ENCODE measurements around the gene WDR26.
"Not testable (repeated sequence)": the region's sequence is repeated elsewhere in the genome, so short reads cannot be mapped to it uniquely, and the experiment has no call there.

WDR26 gene

GRCh38 chr1:224434691-224435317 is at the start of gene WDR26:
Gene WDR26 (minus strand): TSS chr1:224434797.
- POLR2A ChIA-PET, result interaction anchor here (0.6 kb wide), 1 partner anchor 266 kb away, joined by 6 read pairs; no protein-coding TSS in a partner anchor
- no peak for TF ChIP-seq CTCF (IDR thresholded peaks at IDR 0.05; ENCODE audit: control extremely low read depth, extremely low read depth, low read depth, missing control alignments)
- CTCF ChIA-PET, result interaction anchor here (1.4 to 1.7 kb wide), 2 partner anchors 14 to 101 kb away, joined by 3 read pairs; no protein-coding TSS in a partner anchor
- peak; percentile 94 for DNase-seq (ENCODE audit: extremely low spot score)

- CTCF ChIA-PET; DNase-seq (ENCODE audit: extremely low spot score): not testable (repeated sequence)
- POLR2A ChIA-PET, result interaction anchor here (0.6 kb wide), 1 partner anchor 292 kb away, joined by 4 read pairs; no protein-coding TSS in a partner anchor
Observed at GRCh38 chr1:224483206-224483605, 48.6 kb upstream of the WDR26 start.

GRCh38 chr1:224482619-224483018 is 48.0 kb upstream of the WDR26 start:
- TF ChIP-seq CTCF (IDR thresholded peaks at IDR 0.05; ENCODE audit: control extremely low read depth, extremely low read depth, low read depth, missing control alignments), result no peak
- POLR2A ChIA-PET, result no interaction called here
- CTCF ChIA-PET, result no interaction called here
- DNase-seq (ENCODE audit: extremely low spot score), result no peak

GRCh38 chr1:224481601-224482000 is 47.0 kb upstream of the WDR26 start:
- CTCF ChIA-PET, result interaction anchor here (1.2 to 1.3 kb wide), 2 partner anchors 23 to 25 kb away, joined by 3 to 4 read pairs; no protein-coding TSS in a partner anchor
- no peak for TF ChIP-seq CTCF (IDR thresholded peaks at IDR 0.05; ENCODE audit: control extremely low read depth, extremely low read depth, low read depth, missing control alignments)
- POLR2A ChIA-PET, result no interaction called here
- no peak for DNase-seq (ENCODE audit: extremely low spot score)

GRCh38 chr1:224480888-224481459 is 46.4 kb upstream of the WDR26 start:
- POLR2A ChIA-PET; DNase-seq (ENCODE audit: extremely low spot score): not testable (repeated sequence)
- CTCF ChIA-PET, result interaction anchor here (1.2 to 1.3 kb wide), 2 partner anchors 23 to 24 kb away, joined by 3 to 4 read pairs; no protein-coding TSS in a partner anchor

- CTCF ChIA-PET, result interaction anchor here (1.2 kb wide), 1 partner anchor 22 kb away, joined by 4 read pairs; no protein-coding TSS in a partner anchor
- POLR2A ChIA-PET; DNase-seq (ENCODE audit: extremely low spot score): not testable (repeated sequence)
Observed at GRCh38 chr1:224480200-224480599, 45.6 kb upstream of the WDR26 start.

- CTCF ChIA-PET, result interaction anchor here (1.0 kb wide), 1 partner anchor 40 kb away, joined by 5 read pairs; no protein-coding TSS in a partner anchor
Observed at GRCh38 chr1:224472806-224473205, 38.2 kb upstream of the WDR26 start.

More at GRCh38 chr1:224472806-224473205, 38.2 kb upstream of the WDR26 start:
- DNase-seq (ENCODE audit: extremely low spot score), result no peak
- POLR2A ChIA-PET, result no interaction called here
- TF ChIP-seq CTCF (IDR thresholded peaks at IDR 0.05; ENCODE audit: control extremely low read depth, extremely low read depth, low read depth, missing control alignments), result no peak

Data from GM10248 (cell line).